Kasumi-1 (cell line): Measurements from ENCODE around the gene ACOT11.
A peak's percentile ranks its signal among the peaks of the same experiment; 100 is the strongest.

Experiments used
- DNase-seq, 2 experiments: peaks; one replicate each; lab custom pipeline; 2025; lab: John Stamatoyannopoulos, UW

The ACOT11 gene

GRCh38 chr1:54564312-54565112 lies 16.5 kb downstream of the ACOT11 start:
- DNase-seq, result no peak

DNA sequence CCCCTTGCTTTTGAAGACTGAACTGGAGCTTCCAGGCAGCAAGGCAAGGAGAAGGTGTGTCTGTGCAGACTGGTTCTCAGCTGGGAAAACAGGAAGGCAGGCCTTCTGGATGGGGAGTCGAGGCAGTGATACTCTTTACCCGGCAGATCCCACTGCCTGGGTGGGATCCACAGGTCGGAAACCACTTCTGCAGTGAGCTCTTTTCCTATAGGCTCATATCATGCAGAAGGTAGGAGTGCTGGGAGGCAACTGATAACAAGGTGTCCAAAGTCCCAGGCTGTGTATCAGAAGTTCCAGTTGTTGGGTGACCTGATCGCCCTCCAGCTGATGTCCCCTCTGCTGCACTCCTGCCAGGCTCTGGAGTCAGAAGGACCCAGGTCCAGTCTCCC lies 17.1 kb downstream of the ACOT11 start:
- DNase-seq, result no peak

DNA sequence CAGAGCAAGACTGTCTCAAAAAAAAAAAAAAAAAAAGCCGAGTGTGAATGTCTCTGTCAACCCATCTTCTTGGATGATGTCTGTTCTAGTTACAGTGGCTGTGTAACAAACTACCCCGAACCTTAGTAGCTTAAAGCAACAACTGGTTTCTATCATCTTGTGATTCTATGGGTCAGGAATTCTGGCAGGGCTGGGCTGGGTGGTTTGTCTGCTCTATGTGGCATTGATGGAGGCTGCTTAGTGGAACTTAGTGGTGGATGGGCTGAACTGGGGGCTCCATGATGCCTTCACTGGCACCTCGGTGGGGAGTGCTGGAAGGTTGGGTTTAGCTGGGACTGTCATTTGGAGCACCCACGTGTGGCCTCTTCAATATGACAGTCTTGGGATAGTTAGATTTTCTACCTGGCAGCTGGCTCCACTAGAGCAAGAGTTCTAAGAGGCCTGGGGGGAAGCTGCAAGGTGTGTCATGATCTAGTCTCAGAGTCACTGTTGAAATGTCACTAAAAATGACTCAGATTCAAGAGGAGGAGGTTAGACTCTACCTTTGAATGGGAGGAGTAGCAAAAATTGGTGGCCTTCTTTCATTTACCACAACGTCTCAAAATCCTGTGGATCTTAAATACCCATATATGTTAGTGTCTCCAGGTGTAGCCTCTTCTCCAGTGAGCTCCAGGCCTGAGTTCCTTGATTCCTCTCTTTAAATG lies 18.6 kb downstream of the ACOT11 start:
- no peak for DNase-seq

DNA sequence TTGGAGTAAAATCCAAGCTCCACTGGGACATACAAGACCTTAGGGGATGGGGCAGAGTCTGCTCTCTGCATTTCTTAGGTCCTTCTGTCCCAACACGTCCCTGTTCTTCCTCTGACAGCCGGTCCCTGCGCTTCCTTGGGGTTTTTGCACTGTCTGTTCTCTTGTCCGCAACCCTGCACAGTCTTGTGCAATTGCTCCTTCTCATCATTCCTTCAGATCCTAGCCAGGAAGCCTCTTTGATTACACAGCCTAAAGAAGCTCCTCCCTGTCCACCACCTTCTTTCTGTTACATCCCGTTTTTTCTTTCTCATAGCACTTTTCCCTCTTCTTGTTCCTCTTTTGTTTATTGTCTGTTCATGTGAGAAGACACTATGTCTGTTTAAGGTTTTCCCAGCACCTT lies 19.9 kb downstream of the ACOT11 start:
- DNase-seq, result peak; percentile 88 to 92

- no peak for DNase-seq
Observed at GRCh38 chr1:54569339-54569738, 21.3 kb downstream of the ACOT11 start.

DNA sequence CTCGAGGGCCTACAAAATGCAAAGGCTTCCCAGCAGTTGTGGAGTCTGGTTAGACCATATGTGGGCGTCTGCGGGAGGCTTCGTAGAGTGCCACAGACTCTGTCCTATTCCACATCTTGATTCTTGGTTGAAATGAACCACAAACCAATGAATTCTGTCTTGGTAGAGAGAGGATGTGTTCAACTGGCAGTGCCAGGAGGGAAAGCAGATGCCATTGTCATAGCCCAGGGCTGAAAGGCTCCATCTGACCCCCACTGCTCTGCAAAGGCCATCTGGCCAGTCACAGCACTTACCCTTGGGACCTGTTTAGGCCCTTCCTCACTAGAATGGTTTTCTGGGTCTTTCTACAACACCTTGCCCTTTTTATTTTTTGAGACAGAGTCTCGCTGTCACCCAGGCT lies 22.1 kb downstream of the ACOT11 start:
- DNase-seq, result no peak

- no peak for DNase-seq
Observed at GRCh38 chr1:54571326-54571725, 23.3 kb downstream of the ACOT11 start.

GRCh38 chr1:54571803-54572541 lies 23.9 kb downstream of the ACOT11 start:
- DNase-seq, result peak; percentile 77 to 92

GRCh38 chr1:54572542-54572850 lies 24.5 kb downstream of the ACOT11 start:
- DNase-seq, result no peak

DNA sequence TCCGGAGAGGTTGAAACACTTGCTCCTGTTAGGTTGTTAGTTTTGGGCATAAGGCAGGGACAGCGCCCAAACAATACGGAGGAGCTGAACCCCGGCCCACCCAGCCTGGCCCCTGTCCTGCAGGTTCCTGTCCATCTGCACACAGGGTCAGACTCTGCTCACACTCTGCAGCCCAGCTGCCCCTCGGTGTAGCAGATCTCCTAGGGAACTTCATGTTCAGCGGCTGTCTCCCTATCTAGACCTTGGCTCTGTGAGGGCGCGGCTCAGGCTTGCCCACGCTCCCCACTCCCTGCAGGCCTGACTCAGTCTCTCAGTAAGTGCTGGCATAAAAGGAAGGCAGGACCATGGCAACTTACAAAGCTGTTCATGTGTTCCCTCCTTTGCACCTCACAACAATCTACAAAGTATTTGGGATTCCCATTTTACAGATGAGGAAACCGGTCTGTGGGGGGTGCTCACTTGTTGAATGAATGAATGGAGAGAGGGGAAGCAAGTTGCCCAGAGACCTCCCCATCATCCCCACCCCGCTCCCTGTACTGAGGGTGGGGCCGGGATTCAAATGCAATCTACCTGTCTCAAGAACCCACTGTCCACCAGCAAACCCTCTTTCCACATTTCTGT lies 26.2 kb downstream of the ACOT11 start:
- DNase-seq, result no peak

GRCh38 chr1:54575161-54575560 lies 27.1 kb downstream of the ACOT11 start:
- no peak for DNase-seq

GRCh38 chr1:54575605-54576290 lies 27.7 kb downstream of the ACOT11 start:
- no peak for DNase-seq

GRCh38 chr1:54577612-54578011 lies 29.6 kb downstream of the ACOT11 start:
- peak in 1 of 2 experiments; percentile 32 for DNase-seq

GRCh38 chr1:54579337-54579781 lies 31.3 kb downstream of the ACOT11 start:
- no peak for DNase-seq

- DNase-seq, result no peak
Observed at GRCh38 chr1:54580856-54581550, 33.0 kb downstream of the ACOT11 start.

GRCh38 chr1:54581621-54582035 lies 33.6 kb downstream of the ACOT11 start:
- no peak for DNase-seq

DNA sequence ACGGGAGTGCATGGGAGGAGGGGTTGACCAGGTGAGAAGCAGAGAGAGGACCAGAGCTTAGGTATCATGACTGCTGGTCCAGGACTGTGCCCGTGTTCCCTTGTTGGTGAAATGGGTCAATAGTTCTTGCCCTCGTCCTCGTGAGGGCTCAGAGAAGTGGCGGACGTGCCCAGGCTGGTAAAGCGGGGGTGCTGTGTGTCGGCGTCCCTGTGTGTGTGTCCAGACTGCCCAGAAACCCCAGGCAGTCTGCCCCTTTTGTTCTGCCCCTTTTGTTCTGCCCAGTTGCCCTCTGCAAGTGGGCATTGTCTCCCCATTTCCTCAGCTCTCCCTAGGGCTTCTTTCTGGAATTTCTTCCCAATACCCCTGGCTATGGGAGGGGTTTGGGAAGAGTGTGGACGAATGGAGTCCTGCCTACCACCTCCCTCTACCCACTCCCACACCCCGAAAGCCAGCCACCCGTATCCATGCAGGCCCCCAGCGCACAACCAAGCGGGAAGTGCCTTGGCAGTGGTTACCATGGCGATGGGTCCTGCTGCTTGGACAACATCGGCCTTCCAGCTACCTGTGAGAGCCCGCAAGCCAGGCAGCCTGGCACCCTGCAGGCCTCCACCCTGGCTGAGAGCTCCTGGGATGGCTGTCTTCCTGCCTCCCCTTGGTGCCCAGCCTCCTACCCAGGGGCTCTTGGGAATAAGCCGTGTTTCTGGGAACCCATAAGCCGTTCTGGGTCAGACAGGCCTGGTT lies 34.7 kb downstream of the ACOT11 start:
- DNase-seq, result no peak

- no peak for DNase-seq
Observed at GRCh38 chr1:54583307-54583686, 35.3 kb downstream of the ACOT11 start.

DNA sequence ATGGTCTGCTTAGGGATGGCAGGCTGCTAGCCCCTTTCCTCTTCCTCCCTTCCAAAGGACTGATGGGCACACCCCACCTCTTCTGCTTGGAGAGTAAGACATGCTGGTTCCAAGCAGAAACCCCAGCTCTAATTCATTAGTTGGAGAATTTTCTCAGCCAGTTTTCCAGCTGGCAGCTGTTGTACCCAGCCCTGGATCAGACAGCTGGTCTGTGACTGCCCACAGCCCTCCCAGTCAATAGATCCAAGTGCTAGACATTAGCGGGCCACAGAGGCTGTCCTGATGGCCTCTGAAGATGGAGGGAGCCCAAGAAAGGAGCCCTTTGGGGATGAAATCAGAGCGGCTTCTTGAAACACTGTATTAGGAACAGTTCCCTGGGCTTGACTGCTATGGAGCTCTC lies 35.8 kb downstream of the ACOT11 start:
- DNase-seq, result no peak

- no peak for DNase-seq
Observed at GRCh38 chr1:54584575-54584974, 36.5 kb downstream of the ACOT11 start.
